HG03159 (cell line): ENCODE results near the gene PCBP4.
"Not testable (repeated sequence)": the region's sequence is repeated elsewhere in the genome, so short reads cannot be mapped to it uniquely, and the experiment has no call there.

Experiments
- ATAC-seq: cut with Tn5 transposase; IDR thresholded peaks from one replicate; pipeline ENCODE4 v1.9.1; 2021; ENCODE audit warnings: mild to moderate bottlenecking, moderate library complexity; ENCODE audit not compliant: unreplicated experiment

PCBP4 gene

DNA sequence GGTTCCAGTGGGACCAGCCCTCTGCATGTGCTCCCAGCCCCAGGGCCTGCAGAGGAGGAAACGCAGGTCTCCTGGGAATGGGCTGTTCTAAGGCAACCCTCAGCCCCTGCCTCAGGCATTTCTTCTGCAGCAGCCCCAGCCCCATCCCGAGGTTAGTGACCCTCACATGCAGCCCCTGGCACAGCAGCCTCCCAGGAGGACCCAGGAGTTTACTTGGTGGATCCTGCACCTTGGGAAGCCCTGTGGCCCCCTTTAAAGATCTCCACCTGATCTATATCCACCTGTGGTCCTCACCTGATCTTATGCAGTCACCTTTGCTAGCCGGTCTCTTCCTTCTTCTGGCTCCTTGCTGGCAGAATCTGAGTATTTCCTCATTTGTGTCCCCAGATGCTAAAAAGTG, 38.3 kb downstream of the PCBP4 start:
- ATAC-seq: not testable (repeated sequence)

DNA sequence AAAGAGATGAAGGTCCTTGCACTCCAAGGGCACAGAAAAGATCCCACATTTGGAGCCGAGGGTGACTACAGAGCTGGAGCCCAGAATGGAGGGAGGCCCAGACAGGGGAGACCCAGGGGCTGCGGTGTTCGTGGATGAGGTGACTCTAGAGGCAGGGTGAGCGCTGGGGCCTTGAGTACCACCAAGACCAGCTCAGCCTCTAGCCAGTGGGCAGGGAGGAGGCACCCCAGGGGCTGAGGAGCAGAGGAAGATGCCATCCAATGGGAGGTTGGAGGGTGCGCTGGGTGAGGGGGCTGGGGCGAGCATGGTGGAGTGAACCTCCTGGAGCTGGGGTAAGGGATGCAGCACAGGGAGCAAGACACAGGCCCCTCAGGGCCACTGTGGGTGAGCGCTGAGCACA, 38.8 kb downstream of the PCBP4 start:
- ATAC-seq: no peak

GRCh38 chr3:51927061-51927977, 39.9 kb downstream of the PCBP4 start:
- no peak for ATAC-seq

GRCh38 chr3:51921081-51921578, 46.1 kb downstream of the PCBP4 start:
- no peak for ATAC-seq

DNA sequence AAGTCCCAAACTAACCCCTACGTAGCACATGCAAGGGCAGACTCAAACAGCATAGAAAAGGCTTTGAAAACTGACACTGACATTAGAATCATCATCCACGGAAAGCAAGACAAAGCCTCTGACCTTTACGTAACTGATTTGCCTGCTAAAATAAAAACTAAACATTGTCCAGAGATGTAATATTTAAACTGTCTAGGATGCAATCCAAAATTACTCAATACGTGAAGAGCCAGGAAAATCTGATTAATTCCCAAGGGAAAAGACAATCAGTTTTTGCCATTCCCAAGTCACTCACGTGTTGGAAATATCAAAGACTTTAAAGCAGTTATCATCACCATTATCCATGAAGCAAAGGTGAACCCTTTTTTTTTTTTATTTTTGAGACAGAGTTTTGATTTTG, 50.8 kb downstream of the PCBP4 start:
- ATAC-seq: no peak

DNA sequence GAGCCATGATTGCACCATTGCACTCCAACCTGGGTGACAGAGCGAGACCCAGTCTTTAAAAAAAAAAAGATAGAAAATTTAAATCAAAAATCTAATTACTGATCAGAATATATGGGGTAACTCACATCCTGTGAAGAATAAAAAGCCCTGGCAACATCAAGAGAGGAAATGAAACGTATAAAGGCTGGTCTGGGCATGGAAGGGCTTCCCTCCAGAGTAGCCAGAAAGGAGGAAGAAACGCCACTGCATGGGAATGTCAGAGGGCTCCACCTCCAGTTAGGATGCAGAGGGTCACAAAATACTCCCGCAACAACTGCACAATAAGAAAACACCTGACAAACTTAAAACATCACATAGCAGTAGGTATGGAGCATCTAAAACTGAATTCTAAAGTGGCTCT, 59.2 kb downstream of the PCBP4 start:
- no peak for ATAC-seq
